Body of pancreas (tissue), 4 donors: ENCODE measurements around the gene RNU6-1. TPM values are rescaled to one million over a fixed set of nuclear protein-coding genes. Genes with fewer than 3 reads are reported as not detected.

ENCODE experiments used
- ATAC-seq: fragments of 150-250 bp; one replicate; pipeline ENCODE4 v1.9.1; 2016
- DNase-seq, 4 donors: peaks; one replicate each; pipeline ENCODE4 v3.0.0-alpha.2; 2019
- H3K27ac ChIP-seq, 4 donors: fragments of 200-600 bp; sonication (generic); 1 replicate in 3 of 4; 2 replicates in 1 of 4; pipeline versions ENCODE4 v1.5.1 to v1.6.1; 2016 to 2019; ENCODE audit warnings: mild to moderate bottlenecking in 1 of 4, mixed read lengths in 1 of 4, moderate library complexity in 1 of 4
- H3K27me3 ChIP-seq, 2 donors: fragments of 200-600 bp; sonication (generic); one replicate each; pipeline ENCODE4 v1.6.0; 2016; ENCODE audit warnings: mild to moderate bottlenecking in 1 of 2
- H3K36me3 ChIP-seq, 2 donors: fragments of 200-600 bp; sonication (generic); replicated peaks in 1 of 2; 2 replicates each; pipeline ENCODE4 v1.5.1; 2016; ENCODE audit warnings: low read depth in 2 of 2; ENCODE audit not compliant: insufficient read depth in 1 of 2
- H3K4me1 ChIP-seq: fragments of 200-600 bp; sonication (generic); one replicate; pipeline ENCODE4 v1.6.0; 2016
- H3K4me3 ChIP-seq, 2 donors: fragments of 200-600 bp; sonication (generic); 1 replicate in 1 of 2; 2 replicates in 1 of 2; pipeline ENCODE4 v1.5.1; 2016 to 2019
- H3K9me3 ChIP-seq, 3 donors: fragments of 200-600 bp; sonication (generic); 1 replicate in 2 of 3; 2 replicates in 1 of 3; pipeline ENCODE4 v1.5.1; 2016
- CTCF ChIP-seq, 7 experiments: fragments of 450-650 bp in 4 of 7; fragments of 200-600 bp in 3 of 7; sonication (generic) in 3 of 7; IDR thresholded peaks; one replicate each; pipeline ENCODE4 v1.5.1; 2016 to 2019; ENCODE audit warnings: antibody characterized with exemption in 7 of 7
- POLR2A ChIP-seq, 3 donors: fragments of 450-650 bp; IDR thresholded peaks; one replicate each; pipeline ENCODE4 v1.6.1; 2016; ENCODE audit warnings: antibody characterized with exemption in 3 of 3, mild to moderate bottlenecking in 2 of 3
- whole genome bisulfite sequencing, 2 donors: methylation state at CpG; one replicate each; pipeline ENCODE4 v1.1.5; 2017; 5-methylcytosine and 5-hydroxymethylcytosine counted together
- intact Hi-C: fragments of 100-400 bp; cut with DNase I; formaldehyde crosslinking; loops from one replicate; pipeline ENCODE4 v1.15.1; 2023
- total RNA-seq, 2 donors: library from RNA; depleted of rRNA; stranded (reverse); fragments of >200 nt; gene quantifications; one replicate each; pipeline ENCODE4 v1.1.0, GENCODE V29; 2016

RNU6-1 gene
- total RNA-seq, 2 donors from 2014 or later, result not detected

DNA sequence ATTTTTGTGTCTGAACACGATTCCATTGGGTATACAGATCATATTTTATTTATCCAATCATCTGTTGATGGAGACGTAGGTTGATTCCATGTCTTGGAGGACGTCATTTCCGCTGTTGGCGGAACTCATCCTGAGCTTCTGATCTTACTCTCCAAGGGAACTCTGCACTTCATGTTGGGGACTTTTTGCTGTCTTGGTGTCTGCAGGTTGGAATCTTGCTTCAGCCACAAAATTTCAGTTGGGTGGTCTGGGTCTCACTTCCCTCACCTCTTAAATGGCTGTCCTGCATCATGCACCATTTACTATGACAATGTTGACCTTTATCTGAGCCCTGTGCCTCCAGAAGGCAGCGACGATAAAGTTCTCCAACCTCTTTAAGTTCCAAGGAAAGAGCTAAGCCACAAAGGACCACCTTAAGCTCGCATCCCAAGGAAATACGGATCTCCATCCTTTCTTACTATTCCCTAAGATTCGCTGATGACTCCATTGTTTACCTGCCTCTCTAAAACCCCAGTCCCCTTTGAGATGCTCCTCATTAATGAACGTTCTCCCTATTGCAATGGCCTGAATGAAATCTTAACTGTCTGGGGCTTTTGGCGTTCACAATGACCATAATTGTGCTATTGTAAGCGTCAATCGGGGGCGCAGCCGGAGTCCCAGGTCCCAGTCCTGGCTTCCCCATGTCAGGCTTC is 23.1 kb upstream of the RNU6-1 start:
- WGBS, 2 donors, result 46 to 48% methylated on average over 16 of the region's 16 CpGs
- intact Hi-C loops, result loop anchor here (5.0 to 10.0 kb wide), 2 partner anchors 192 to 289 kb away; partner anchors contain the start of gene PIAS1
- Histone ChIP-seq H3K36me3 (no peaks in the 10 kb centered on the region), H3K27me3 (no peaks in the 10 kb centered on the region), H3K9me3 (no peaks in the 10 kb centered on the region), H3K4me1 (peaks cover 12% of the 10 kb centered on the region), H3K27ac (no peak overlapping the region), H3K4me3 (no peak overlapping the region)
- DNase-seq, result no peak
- TF ChIP-seq POLR2A (IDR thresholded peaks at IDR 0.05), result no peak
- TF ChIP-seq CTCF (IDR thresholded peaks at IDR 0.05), result no peak
- peak; percentile 16 for ATAC-seq

- TF ChIP-seq CTCF (IDR thresholded peaks at IDR 0.05) (no peak), POLR2A (IDR thresholded peaks at IDR 0.05) (no peak)
- H3K4me3 ChIP-seq, result no peak overlapping the region
- no peaks in the 10 kb centered on the region for H3K27me3 ChIP-seq
- no peak overlapping the region for H3K27ac ChIP-seq
- ATAC-seq (no peak), DNase-seq (no peak)
- whole genome bisulfite sequencing, 2 donors, result 80 to 87% methylated on average over 3 of the region's 3 CpGs
- intact Hi-C loops, result loop anchor here (5.0 to 10.0 kb wide), 2 partner anchors 193 to 290 kb away; partner anchors contain the start of gene PIAS1
- peaks cover 12% of the 10 kb centered on the region for H3K4me1 ChIP-seq
- no peaks in the 10 kb centered on the region for H3K36me3 ChIP-seq
- no peaks in the 10 kb centered on the region for H3K9me3 ChIP-seq
These were observed 22.1 kb upstream of the RNU6-1 start for GRCh38 chr15:67861983-67862382.

DNA sequence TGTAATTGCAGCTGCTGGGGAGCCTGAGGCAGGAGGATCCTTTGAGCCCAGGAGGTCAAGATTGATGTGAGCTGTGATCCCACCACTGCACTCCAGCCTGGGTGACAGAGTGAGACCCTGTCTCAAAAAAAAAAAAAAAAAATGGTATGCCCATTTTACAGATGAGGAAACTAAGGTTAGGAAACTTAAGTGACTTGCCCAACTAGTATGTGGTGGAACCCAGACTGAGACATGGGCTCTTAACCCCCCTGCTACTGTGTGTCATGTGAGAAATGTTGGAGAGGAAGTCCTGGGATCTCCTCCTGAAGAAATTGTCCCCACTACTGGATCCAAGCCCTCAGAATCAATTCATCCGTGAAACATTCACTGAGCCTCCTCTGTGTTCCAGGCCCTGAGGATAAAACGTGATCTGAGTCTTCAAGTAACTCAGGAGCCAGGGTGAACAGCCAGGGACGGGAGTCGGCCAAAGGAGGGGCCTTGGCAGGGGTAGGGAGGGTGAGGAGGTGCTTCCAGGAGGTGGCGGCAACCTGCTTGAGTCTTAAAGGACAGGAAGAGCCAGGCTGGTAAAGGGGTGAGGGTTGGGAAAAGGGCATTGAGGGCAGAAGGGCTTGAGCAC is 19.6 kb upstream of the RNU6-1 start:
- Histone ChIP-seq H3K27me3 (no peaks in the 10 kb centered on the region), H3K4me3 (no peak overlapping the region), H3K36me3 (no peaks in the 10 kb centered on the region), H3K27ac (no peak overlapping the region), H3K9me3 (no peaks in the 10 kb centered on the region), H3K4me1 (peaks cover 12% of the 10 kb centered on the region)
- WGBS, 2 donors, result 55 to 68% methylated on average over 4 to 5 of the region's 5 CpGs
- TF ChIP-seq POLR2A (IDR thresholded peaks at IDR 0.05) (no peak), CTCF (IDR thresholded peaks at IDR 0.05) (no peak)
- ATAC-seq, result no peak
- no peak for DNase-seq
- intact Hi-C loops, result no loop called here

GRCh38 chr15:67857220-67857619 is 17.4 kb upstream of the RNU6-1 start:
- no peak for TF ChIP-seq CTCF (IDR thresholded peaks at IDR 0.05)
- no peak for TF ChIP-seq POLR2A (IDR thresholded peaks at IDR 0.05)
- no peak overlapping the region for H3K27ac ChIP-seq
- no peaks in the 10 kb centered on the region for H3K4me1 ChIP-seq
- intact Hi-C loops, result no loop called here
- no peaks in the 10 kb centered on the region for H3K9me3 ChIP-seq
- no peak for DNase-seq
- H3K36me3 ChIP-seq, result no peaks in the 10 kb centered on the region
- H3K27me3 ChIP-seq, result no peaks in the 10 kb centered on the region
- WGBS, 2 donors, result 83 to 85% methylated on average over 1 to 3 of the region's 3 CpGs
- ATAC-seq, result no peak
- H3K4me3 ChIP-seq, result no peak overlapping the region
